Mammary epithelial cell (primary cell): ENCODE results near the gene ECT2L.

Source experiments
- CTCF ChIP-seq, 2 donors: IDR thresholded peaks in 1 of 2; conservative IDR thresholded peaks in 1 of 2; 2 replicates each; pipeline ENCODE4 v1.5.1; 2011 to 2012; ENCODE audit warnings: inconsistent platforms in 2 of 2, low read length in 2 of 2, mild to moderate bottlenecking in 2 of 2, control low read depth in 1 of 2, low read depth in 1 of 2; ENCODE audit not compliant: insufficient read depth in 1 of 2; ENCODE audit errors: extremely low read depth in 1 of 2
- EZH2 ChIP-seq: IDR thresholded peaks from 2 replicates; pipeline ENCODE4 v1.6.1; 2012; ENCODE audit warnings: low read length, inconsistent platforms, borderline replicate concordance

GRCh38 chr6:138923561-138923960 is 127.7 kb downstream of the ECT2L start:
- TF ChIP-seq CTCF (conservative IDR thresholded peaks at IDR 0.05 in 1 of 2, IDR thresholded peaks at IDR 0.05 in 1 of 2; ENCODE audit: extremely low read depth in 1 of 2, insufficient read depth in 1 of 2, low read depth in 1 of 2, low read length in 2 of 2) = no peak
- no peak for TF ChIP-seq EZH2
